ENCODE results near the gene KRTAP10-4.
"Not testable (repeated sequence)": the region's sequence is repeated elsewhere in the genome, so short reads cannot be mapped to it uniquely, and the experiment has no call there.

DNA sequence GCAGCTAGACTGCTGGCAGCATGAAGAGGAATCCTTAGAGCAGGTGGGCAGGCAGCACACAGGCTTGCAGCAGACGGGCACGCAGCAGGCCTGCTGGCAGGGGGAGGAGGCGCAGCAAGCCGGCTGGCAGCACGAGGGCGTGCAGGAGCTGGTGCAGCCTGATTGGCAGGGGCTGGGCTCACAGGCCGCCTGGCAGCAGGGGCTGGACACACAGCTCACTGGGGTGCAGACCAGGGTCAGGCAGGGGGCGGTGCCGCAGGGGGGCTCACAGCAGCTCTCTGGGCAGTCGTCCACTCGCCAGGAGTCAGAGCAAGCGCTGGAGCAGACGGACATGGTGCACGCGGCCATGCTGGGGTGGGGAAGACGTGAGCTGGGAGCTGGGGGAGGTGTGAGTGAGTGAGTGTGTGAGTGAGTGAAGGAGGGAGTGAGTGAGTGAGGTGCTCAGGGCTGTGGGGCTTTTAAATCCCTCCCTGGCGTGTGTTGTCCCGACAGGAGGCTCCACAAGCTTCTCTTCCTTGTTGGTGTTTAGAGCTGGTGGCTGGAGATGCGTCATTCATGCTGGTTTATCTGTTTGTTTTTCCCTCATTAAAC is 6.8 kb downstream of the KRTAP10-4 start, which contains the start of gene KRTAP10-5:
- TF ChIP-seq, protein P1, sequence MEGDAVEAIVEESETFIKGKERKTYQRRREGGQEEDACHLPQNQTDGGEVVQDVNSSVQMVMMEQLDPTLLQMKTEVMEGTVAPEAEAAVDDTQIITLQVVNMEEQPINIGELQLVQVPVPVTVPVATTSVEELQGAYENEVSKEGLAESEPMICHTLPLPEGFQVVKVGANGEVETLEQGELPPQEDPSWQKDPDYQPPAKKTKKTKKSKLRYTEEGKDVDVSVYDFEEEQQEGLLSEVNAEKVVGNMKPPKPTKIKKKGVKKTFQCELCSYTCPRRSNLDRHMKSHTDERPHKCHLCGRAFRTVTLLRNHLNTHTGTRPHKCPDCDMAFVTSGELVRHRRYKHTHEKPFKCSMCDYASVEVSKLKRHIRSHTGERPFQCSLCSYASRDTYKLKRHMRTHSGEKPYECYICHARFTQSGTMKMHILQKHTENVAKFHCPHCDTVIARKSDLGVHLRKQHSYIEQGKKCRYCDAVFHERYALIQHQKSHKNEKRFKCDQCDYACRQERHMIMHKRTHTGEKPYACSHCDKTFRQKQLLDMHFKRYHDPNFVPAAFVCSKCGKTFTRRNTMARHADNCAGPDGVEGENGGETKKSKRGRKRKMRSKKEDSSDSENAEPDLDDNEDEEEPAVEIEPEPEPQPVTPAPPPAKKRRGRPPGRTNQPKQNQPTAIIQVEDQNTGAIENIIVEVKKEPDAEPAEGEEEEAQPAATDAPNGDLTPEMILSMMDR (conservative IDR thresholded peaks at IDR 0.05; ENCODE audit: low read depth, low read length) = not testable (repeated sequence)
- not testable (repeated sequence) for TF ChIP-seq SMC3 (IDR thresholded peaks at IDR 0.05; ENCODE audit: low read depth, low read length); POLR2A (IDR thresholded peaks at IDR 0.05; ENCODE audit: low read depth, low read length); FOS (IDR thresholded peaks at IDR 0.05; ENCODE audit: low read depth, low read length); MAZ (IDR thresholded peaks at IDR 0.05; ENCODE audit: borderline replicate concordance, low read depth, low read length); NFE2L2 (IDR thresholded peaks at IDR 0.05; ENCODE audit: low read depth, low read length); RAD21 (IDR thresholded peaks at IDR 0.05; ENCODE audit: low read length); CEBPB (IDR thresholded peaks at IDR 0.05; ENCODE audit: low read depth, low read length); MAFK (IDR thresholded peaks at IDR 0.05; ENCODE audit: low read depth, low read length); RFX5 (IDR thresholded peaks at IDR 0.05; ENCODE audit: low read depth, low read length); BHLHE40 (IDR thresholded peaks at IDR 0.05; ENCODE audit: low read depth, low read length); CHD1 (IDR thresholded peaks at IDR 0.05; ENCODE audit: low read depth, low read length)
- TF ChIP-seq, protein P2, sequence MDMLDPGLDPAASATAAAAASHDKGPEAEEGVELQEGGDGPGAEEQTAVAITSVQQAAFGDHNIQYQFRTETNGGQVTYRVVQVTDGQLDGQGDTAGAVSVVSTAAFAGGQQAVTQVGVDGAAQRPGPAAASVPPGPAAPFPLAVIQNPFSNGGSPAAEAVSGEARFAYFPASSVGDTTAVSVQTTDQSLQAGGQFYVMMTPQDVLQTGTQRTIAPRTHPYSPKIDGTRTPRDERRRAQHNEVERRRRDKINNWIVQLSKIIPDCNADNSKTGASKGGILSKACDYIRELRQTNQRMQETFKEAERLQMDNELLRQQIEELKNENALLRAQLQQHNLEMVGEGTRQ (IDR thresholded peaks at IDR 0.05; ENCODE audit: low read depth, low read length) = not testable (repeated sequence)
- TF ChIP-seq, protein P3, sequence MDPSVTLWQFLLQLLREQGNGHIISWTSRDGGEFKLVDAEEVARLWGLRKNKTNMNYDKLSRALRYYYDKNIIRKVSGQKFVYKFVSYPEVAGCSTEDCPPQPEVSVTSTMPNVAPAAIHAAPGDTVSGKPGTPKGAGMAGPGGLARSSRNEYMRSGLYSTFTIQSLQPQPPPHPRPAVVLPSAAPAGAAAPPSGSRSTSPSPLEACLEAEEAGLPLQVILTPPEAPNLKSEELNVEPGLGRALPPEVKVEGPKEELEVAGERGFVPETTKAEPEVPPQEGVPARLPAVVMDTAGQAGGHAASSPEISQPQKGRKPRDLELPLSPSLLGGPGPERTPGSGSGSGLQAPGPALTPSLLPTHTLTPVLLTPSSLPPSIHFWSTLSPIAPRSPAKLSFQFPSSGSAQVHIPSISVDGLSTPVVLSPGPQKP (IDR thresholded peaks at IDR 0.05; ENCODE audit: borderline replicate concordance, low read depth, low read length) = not testable (repeated sequence)

All from IMR-90 (cell line).